Gastrocnemius medialis (tissue), 4 donors: ENCODE results near the gene PPP1CC.

Source experiments
- POLR2A ChIP-seq, 2 donors: fragments of 450-650 bp; IDR thresholded peaks; one replicate each; pipeline ENCODE4 v1.6.1; 2017; ENCODE audit warnings: antibody characterized with exemption in 2 of 2, mild to moderate bottlenecking in 2 of 2, moderate library complexity in 2 of 2
- TF ChIP-seq, protein P1 (sequence below), 5 experiments: fragments of 450-650 bp in 3 of 5; fragments of 200-600 bp in 2 of 5; sonication (generic) in 2 of 5; IDR thresholded peaks in 4 of 5; conservative IDR thresholded peaks in 1 of 5; 1 replicate in 4 of 5; 2 replicates in 1 of 5; pipeline ENCODE4 v1.5.1; 2016 to 2019; ENCODE audit warnings: antibody characterized with exemption in 5 of 5, mild to moderate bottlenecking in 3 of 5, moderate library complexity in 3 of 5

DNA sequence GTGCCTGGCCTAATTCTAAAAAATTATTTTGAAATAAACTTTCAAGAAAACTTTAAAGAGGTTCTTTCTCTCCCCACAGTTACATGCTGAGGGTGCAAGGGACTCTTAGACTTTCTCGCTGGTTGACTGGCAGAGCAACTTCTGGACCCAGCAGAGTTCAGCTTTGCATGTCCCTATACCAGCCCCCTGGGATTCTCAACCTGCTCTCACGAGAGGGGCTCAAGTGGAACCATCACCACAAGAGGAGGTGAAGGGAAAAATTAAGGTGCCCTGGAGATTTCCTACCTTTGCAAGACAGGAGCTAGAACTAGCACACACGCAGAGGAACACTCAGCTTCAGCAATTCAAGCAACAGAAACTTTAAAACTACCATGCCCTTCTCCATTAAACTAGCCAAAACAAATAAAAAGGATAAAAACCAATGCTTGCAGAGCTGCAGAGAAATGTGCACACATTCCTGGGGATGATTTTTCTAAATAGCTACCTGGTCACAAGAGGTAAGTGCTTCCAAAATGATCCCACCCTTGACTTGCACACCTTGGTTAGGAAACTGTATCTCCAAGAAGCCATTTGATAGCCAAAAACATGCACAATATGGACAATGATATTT, 56.3 kb downstream of the PPP1CC start:
- TF ChIP-seq, protein P1, sequence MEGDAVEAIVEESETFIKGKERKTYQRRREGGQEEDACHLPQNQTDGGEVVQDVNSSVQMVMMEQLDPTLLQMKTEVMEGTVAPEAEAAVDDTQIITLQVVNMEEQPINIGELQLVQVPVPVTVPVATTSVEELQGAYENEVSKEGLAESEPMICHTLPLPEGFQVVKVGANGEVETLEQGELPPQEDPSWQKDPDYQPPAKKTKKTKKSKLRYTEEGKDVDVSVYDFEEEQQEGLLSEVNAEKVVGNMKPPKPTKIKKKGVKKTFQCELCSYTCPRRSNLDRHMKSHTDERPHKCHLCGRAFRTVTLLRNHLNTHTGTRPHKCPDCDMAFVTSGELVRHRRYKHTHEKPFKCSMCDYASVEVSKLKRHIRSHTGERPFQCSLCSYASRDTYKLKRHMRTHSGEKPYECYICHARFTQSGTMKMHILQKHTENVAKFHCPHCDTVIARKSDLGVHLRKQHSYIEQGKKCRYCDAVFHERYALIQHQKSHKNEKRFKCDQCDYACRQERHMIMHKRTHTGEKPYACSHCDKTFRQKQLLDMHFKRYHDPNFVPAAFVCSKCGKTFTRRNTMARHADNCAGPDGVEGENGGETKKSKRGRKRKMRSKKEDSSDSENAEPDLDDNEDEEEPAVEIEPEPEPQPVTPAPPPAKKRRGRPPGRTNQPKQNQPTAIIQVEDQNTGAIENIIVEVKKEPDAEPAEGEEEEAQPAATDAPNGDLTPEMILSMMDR (IDR thresholded peaks at IDR 0.05 in 4 of 5, conservative IDR thresholded peaks at IDR 0.05 in 1 of 5) = no peak
- TF ChIP-seq POLR2A (IDR thresholded peaks at IDR 0.05) = no peak
